ENCODE data around the gene TRPM2. TPM values are rescaled to one million over a fixed set of nuclear protein-coding genes. Genes with fewer than 3 reads are reported as not detected.

The TRPM2 gene
- total RNA-seq, 3 donors from 2014 or later (not counting 1 experiment from before 2014, with no cell fraction given): 21.7 to 70.5 (median 25.2) TPM

- Histone ChIP-seq H3K27ac (ENCODE audit: low read length) (no peak overlapping the region), H3K36me3 (ENCODE audit: control insufficient read depth, insufficient read depth, low read length) (peaks cover 6% of the 10 kb centered on the region)
- no peaks in the 10 kb centered on the region for H3K27me3 Mint-ChIP-seq (ENCODE audit: low read depth in 2 of 2)
Measured at GRCh38 chr21:44428281-44428960, 75.0 kb downstream of the TRPM2 start.

GRCh38 chr21:44429894-44430293 lies 76.5 kb downstream of the TRPM2 start:
- intact Hi-C loops (cut with micrococcal nuclease): no loop called here
- peaks cover 2% of the 10 kb centered on the region for H3K36me3 ChIP-seq (ENCODE audit: control insufficient read depth, insufficient read depth, low read length)
- ATAC-seq: no peak
- peaks cover 7% of the 10 kb centered on the region for H3K9me3 ChIP-seq (ENCODE audit: control insufficient read depth, insufficient read depth, low read length)
- no CpG with 5 or more reads among the region's 1 CpG for WGBS (ENCODE audit: insufficient coverage)
- Mint-ChIP-seq H3K36me3 (peaks cover 22% of the 10 kb centered on the region), H3K27me3 (ENCODE audit: low read depth in 2 of 2) (no peaks in the 10 kb centered on the region), H3K27ac (no peak overlapping the region), H3K4me3 (no peak overlapping the region), H3K9me3 (peaks cover 2 to 12% of the 10 kb centered on the region in 2 donors), H3K4me1 (peaks cover 0 to 22% of the 10 kb centered on the region in 2 donors)
- DNase-seq: no peak
- H3K27me3 ChIP-seq (ENCODE audit: control insufficient read depth, insufficient read depth, low read length): no peaks in the 10 kb centered on the region
- no peak overlapping the region for H3K4me3 ChIP-seq (ENCODE audit: low read length)
- no peak for TF ChIP-seq CTCF (IDR thresholded peaks at IDR 0.05)
- no peak overlapping the region for H3K27ac ChIP-seq (ENCODE audit: low read length)
- H3K4me1 ChIP-seq (ENCODE audit: control insufficient read depth, insufficient read depth, low read length): no peaks in the 10 kb centered on the region

More at GRCh38 chr21:44428281-44428960, 75.0 kb downstream of the TRPM2 start:
- Histone ChIP-seq H3K4me1 (ENCODE audit: control insufficient read depth, insufficient read depth, low read length) (no peaks in the 10 kb centered on the region), H3K27me3 (ENCODE audit: control insufficient read depth, insufficient read depth, low read length) (no peaks in the 10 kb centered on the region), H3K4me3 (ENCODE audit: low read length) (no peak overlapping the region), H3K9me3 (ENCODE audit: control insufficient read depth, insufficient read depth, low read length) (peaks cover 7% of the 10 kb centered on the region)
- peak; percentile 67 to 86 (median 78) for ATAC-seq
- WGBS (ENCODE audit: insufficient coverage): 71% methylated on average over 3 of the region's 3 CpGs
- H3K27ac Mint-ChIP-seq: peak overlapping the region; percentile 9 to 66
- no peak for TF ChIP-seq CTCF (IDR thresholded peaks at IDR 0.05)
- H3K36me3 Mint-ChIP-seq: peaks cover 22% of the 10 kb centered on the region
- H3K4me1 Mint-ChIP-seq: peaks cover 0 to 18% of the 10 kb centered on the region in 2 donors
- DNase-seq: peak; percentile 68 to 69
- intact Hi-C loops (cut with micrococcal nuclease): no loop called here
- H3K4me3 Mint-ChIP-seq: no peak overlapping the region
- H3K9me3 Mint-ChIP-seq: peaks cover 2 to 12% of the 10 kb centered on the region in 2 donors

GRCh38 chr21:44431300-44431699 lies 77.9 kb downstream of the TRPM2 start:
- H3K4me3 ChIP-seq (ENCODE audit: low read length): no peak overlapping the region
- no peaks in the 10 kb centered on the region for H3K36me3 ChIP-seq (ENCODE audit: control insufficient read depth, insufficient read depth, low read length)
- ATAC-seq: no peak
- intact Hi-C loops (cut with micrococcal nuclease): no loop called here
- TF ChIP-seq CTCF (IDR thresholded peaks at IDR 0.05): no peak
- H3K4me1 ChIP-seq (ENCODE audit: control insufficient read depth, insufficient read depth, low read length): no peaks in the 10 kb centered on the region
- Mint-ChIP-seq H3K27ac (no peak overlapping the region), H3K36me3 (peaks cover 22% of the 10 kb centered on the region), H3K27me3 (ENCODE audit: low read depth in 2 of 2) (no peaks in the 10 kb centered on the region), H3K4me3 (no peak overlapping the region), H3K9me3 (peaks cover 2 to 12% of the 10 kb centered on the region in 2 donors), H3K4me1 (peaks cover 0 to 30% of the 10 kb centered on the region in 2 donors)
- peaks cover 7% of the 10 kb centered on the region for H3K9me3 ChIP-seq (ENCODE audit: control insufficient read depth, insufficient read depth, low read length)
- DNase-seq: peak in 1 of 2 donors; percentile 7
- WGBS (ENCODE audit: insufficient coverage): 93% methylated on average over 4 of the region's 4 CpGs
- H3K27ac ChIP-seq (ENCODE audit: low read length): no peak overlapping the region
- no peaks in the 10 kb centered on the region for H3K27me3 ChIP-seq (ENCODE audit: control insufficient read depth, insufficient read depth, low read length)
